NB4 (cell line): Measurements from ENCODE around the gene OPHN1.

Source experiments
- CTCF ChIP-seq: IDR thresholded peaks from one replicate; pipeline ENCODE4 v1.5.1; 2012; ENCODE audit warnings: low read depth, low read length
- POLR2A ChIP-seq: IDR thresholded peaks from 2 replicates; pipeline ENCODE4 v1.6.1; 2011; ENCODE audit warnings: mild to moderate bottlenecking; ENCODE audit not compliant: insufficient read length; ENCODE audit errors: extremely low read depth

- TF ChIP-seq POLR2A (no peak), CTCF (no peak)
Measured at GRCh38 chrX:68273887-68274286, 159.4 kb downstream of the OPHN1 start.
